NK-92 (cell line): Measurements from ENCODE around the gene PSORS1C1.
"Not testable (repeated sequence)": the region's sequence is repeated elsewhere in the genome, so short reads cannot be mapped to it uniquely, and the experiment has no call there.

Experiments used
- DNase-seq: peaks from one replicate; lab custom pipeline; 2025; ENCODE audit not compliant: unreplicated experiment; lab: John Stamatoyannopoulos, UW

The PSORS1C1 gene, protein sequence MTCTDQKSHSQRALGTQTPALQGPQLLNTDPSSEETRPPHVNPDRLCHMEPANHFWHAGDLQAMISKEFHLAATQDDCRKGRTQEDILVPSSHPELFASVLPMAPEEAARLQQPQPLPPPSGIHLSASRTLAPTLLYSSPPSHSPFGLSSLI

GRCh38 chr6:31114541-31114878 lies at the start of gene PSORS1C1:
Gene PSORS1C1 (plus strand): TSS chr6:31114800. CDS start chr6:31129633, 14,833 bp downstream.
- DNase-seq, result no peak

GRCh38 chr6:31065556-31065955 lies 49.0 kb upstream of the PSORS1C1 start:
- no peak for DNase-seq

- not testable (repeated sequence) for DNase-seq
Measured at GRCh38 chr6:31067028-31067427, 47.6 kb upstream of the PSORS1C1 start.

GRCh38 chr6:31067891-31068668 lies 46.5 kb upstream of the PSORS1C1 start:
- DNase-seq, result not testable (repeated sequence)

DNA sequence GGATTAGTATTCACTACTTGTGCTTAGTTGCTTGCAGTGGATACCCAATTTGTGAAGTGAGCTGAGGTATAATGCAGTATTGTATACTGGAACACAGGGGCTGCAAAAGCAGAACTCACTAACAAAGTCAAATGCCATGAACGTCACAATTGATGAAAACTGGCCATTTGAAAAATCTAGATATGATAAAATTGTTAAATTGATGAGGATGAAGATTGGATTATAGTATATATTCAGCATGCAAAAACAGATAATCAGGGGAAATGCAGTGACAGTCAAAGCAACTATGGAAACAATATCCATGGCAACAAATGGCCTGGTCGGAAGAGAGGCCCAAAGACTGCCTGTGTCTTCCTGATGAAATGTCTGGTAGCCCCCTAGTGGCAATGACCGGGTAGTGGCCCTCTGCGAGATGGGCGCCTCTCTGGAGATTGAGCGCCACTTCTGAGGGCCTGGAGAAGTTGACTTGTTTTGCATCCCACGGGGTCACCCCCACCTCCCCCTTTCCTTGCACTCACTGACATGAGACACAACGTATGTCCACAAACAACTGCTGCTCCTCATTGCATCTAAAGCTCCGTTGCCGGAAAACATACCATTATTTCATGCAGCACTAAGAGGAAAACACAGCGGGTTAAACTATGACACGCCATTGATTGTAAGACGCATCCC lies 45.8 kb upstream of the PSORS1C1 start:
- DNase-seq, result no peak

DNA sequence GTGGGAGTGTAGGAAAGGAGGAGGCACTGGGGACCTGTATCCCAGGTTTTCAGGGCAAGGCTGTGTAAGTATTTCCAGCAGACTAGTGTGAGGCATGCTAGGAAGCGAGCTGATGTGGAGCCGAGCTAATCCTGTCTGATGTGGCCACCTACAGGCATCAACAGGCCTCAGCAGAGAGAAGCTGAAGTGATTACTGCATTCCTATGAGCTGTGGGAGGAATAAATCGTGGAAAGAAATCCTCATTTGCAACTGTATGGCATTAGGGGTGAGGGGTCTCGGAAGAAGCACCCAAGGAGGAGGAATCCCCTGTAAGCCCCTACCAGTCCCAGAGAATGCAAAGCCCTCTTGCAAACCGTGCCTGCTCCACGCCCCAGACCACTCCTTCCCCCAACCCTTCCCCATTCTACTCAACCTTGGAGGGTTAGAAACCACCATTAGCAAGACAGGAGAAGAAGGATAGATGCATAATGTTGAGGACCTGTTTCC lies 43.8 kb upstream of the PSORS1C1 start:
- DNase-seq, result no peak

GRCh38 chr6:31074401-31074800 lies 40.2 kb upstream of the PSORS1C1 start:
- no peak for DNase-seq

DNA sequence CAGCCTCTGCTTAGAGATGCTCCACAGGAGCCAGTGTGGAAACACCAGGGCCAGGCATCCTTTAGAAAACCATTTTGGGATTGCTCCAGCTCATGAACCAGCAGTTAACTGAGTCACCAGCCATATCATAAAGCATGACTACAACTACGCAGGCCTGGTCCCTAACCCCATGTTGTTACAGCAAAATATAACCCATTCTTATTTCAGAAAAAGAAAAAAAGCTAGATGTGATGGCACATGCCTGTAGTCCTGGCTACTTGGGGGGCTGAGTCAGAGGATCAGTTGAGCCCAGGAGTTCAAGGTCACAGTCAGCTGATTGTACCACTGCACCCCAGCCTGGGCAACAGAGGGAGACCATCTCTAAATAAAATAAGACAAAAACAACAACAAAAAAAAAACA lies 39.1 kb upstream of the PSORS1C1 start:
- DNase-seq, result no peak

- DNase-seq, result no peak
Measured at GRCh38 chr6:31076611-31077010, 38.0 kb upstream of the PSORS1C1 start.

- no peak for DNase-seq
Measured at GRCh38 chr6:31079656-31080261, 34.8 kb upstream of the PSORS1C1 start.

DNA sequence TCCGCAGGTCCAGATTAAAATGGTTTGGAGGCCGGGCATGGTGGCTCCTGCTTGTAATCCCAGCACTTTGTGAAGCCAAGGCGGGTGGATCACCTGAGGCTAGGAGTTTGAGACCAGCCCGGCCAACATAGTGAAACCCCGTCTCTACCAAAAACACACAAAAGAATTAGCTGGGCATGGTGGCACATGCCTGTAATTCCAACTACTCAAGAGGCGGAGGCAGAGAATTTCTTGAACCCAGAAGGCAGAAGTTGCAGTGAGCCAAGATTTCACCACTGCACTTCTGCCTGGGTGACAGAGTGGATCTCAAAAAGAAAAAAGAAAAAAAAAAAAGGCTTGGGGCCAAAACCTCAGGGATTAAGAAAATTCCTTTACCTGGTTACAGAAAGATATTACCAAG lies 32.7 kb upstream of the PSORS1C1 start:
- no peak for DNase-seq

- no peak for DNase-seq
Measured at GRCh38 chr6:31083742-31084354, 30.8 kb upstream of the PSORS1C1 start.

GRCh38 chr6:31086788-31087440 lies 27.7 kb upstream of the PSORS1C1 start:
- no peak for DNase-seq

DNA sequence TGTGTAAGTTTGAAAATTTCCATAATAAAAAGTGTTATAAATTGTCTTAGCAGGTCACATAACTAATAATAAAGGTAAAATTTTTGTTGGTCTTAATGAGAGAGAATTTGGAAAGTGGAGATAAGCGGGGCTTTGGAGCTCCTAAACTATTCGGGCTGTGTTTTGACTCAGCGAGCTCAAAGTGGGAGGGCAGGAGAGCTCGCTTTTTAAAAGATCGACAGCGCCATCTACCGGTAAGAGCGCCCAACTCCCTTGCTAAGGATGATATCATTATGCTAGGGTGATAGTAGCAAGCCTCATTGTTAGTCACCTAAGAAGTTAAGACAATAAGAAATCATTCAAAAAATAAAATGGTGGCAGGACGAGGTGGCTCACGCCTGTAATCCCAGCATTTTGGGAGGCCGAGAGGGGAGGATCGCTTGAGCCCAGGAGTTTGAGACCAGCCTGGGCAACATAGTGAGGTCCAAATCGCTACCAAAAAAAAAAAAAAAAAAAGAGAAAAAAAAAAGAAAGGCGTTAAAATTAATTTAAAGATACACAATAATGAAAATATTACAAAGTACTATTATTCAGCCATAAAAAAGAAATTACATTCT lies 27.0 kb upstream of the PSORS1C1 start:
- DNase-seq, result no peak

GRCh38 chr6:31090275-31090972 lies 24.2 kb upstream of the PSORS1C1 start:
- no peak for DNase-seq

DNA sequence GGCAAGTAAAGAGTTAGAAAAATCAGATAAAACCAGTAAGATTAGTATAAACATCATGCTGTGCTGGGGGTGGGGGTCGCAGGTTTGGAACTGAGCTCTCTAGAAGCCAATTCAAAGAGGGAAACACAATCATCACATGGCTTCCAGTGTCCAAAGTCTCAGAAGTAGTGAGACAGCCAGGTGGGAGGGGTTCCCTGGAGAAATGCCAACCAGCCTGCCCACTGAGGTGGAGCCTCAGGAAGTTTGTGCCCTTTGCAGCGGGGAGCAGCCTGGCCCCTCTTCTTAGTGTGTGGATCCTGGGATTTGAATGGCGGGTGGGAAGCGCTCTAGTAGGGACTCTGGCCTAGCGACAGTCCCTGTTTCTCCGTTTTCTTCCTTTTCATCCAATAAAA lies 23.6 kb upstream of the PSORS1C1 start:
- no peak for DNase-seq

DNA sequence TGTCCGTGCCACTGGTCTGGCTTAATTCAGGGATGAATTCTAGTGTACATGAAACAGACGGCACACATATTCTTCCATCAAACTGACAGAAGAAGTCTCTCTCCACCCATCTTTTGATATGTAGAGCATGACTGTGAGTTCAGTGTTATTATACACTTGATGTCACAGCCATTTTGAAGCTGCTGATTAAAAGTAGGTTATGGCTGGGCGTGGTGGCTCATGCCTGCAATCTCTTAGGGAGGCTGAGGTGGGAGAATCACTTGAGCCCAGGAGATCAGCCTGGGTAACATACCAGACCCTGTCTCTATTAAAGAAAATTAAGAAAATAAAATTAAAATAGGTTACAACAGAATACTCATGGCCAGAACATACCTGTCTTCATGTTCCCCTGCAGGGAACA lies 22.9 kb upstream of the PSORS1C1 start:
- DNase-seq, result no peak

DNA sequence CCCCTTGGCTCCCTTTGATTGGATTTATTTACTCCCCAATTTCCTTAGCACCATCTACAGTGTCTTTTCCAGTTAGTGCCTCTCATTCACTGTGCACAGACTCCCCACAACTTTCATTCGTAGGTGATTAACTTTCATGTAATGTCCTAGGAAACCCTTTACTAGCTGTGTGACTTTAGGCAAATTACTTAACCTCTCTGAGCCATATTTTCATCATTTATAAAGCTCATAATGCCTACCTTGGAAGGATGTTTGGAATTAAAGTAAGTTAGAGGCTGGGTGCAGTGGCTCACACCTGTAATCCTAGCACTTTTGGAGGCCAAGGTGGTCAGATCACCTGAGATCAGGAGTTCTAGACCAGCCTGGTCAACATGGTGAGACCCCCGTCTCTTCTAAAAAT lies 22.4 kb upstream of the PSORS1C1 start:
- DNase-seq, result no peak

GRCh38 chr6:31092769-31093505 lies 21.7 kb upstream of the PSORS1C1 start:
- DNase-seq, result no peak
